Mesothelial cell of epicardium (in vitro differentiated cells): ENCODE measurements around the gene FAM181A. TPM values are rescaled to one million over a fixed set of nuclear protein-coding genes. Genes with fewer than 3 reads are reported as not detected.

Experiments used
- DNase-seq, 2 experiments: peaks; one replicate each; pipeline ENCODE4 v3.0.0; 2021; ENCODE audit warnings: low spot score in 2 of 2; ENCODE audit not compliant: unreplicated experiment in 2 of 2
- H3K27ac Mint-ChIP-seq: 2 replicates; pipeline ENCODE4 v1.8.0; 2021; ENCODE audit warnings: mixed read lengths
- H3K27me3 Mint-ChIP-seq: 2 replicates; pipeline ENCODE4 v1.8.0; 2021; ENCODE audit warnings: low read depth, mixed read lengths
- H3K36me3 Mint-ChIP-seq: 2 replicates; pipeline ENCODE4 v1.8.0; 2021; ENCODE audit warnings: mixed read lengths
- H3K4me1 Mint-ChIP-seq: 2 replicates; pipeline ENCODE4 v1.8.0; 2021; ENCODE audit warnings: mixed read lengths
- H3K4me3 Mint-ChIP-seq: 2 replicates; pipeline ENCODE4 v1.8.0; 2021; ENCODE audit warnings: mild to moderate bottlenecking, moderate library complexity, mixed read lengths
- H3K9me3 Mint-ChIP-seq: 2 replicates; pipeline ENCODE4 v1.8.0; 2021; ENCODE audit warnings: mixed read lengths
- total RNA-seq: library from RNA; stranded (reverse); gene quantifications from 3 replicates; pipeline ENCODE4 v1.2.1, GENCODE V29; 2021
- TF ChIP-seq, protein P1 (sequence below): fragments of 200-600 bp; sonication (generic); IDR thresholded peaks from one replicate; pipeline ENCODE4 v1.5.0; 2021; ENCODE audit warnings: antibody characterized with exemption; ENCODE audit not compliant: unreplicated experiment

Gene FAM181A
- total RNA-seq, 1 donor from 2014 or later, result not detected

DNA sequence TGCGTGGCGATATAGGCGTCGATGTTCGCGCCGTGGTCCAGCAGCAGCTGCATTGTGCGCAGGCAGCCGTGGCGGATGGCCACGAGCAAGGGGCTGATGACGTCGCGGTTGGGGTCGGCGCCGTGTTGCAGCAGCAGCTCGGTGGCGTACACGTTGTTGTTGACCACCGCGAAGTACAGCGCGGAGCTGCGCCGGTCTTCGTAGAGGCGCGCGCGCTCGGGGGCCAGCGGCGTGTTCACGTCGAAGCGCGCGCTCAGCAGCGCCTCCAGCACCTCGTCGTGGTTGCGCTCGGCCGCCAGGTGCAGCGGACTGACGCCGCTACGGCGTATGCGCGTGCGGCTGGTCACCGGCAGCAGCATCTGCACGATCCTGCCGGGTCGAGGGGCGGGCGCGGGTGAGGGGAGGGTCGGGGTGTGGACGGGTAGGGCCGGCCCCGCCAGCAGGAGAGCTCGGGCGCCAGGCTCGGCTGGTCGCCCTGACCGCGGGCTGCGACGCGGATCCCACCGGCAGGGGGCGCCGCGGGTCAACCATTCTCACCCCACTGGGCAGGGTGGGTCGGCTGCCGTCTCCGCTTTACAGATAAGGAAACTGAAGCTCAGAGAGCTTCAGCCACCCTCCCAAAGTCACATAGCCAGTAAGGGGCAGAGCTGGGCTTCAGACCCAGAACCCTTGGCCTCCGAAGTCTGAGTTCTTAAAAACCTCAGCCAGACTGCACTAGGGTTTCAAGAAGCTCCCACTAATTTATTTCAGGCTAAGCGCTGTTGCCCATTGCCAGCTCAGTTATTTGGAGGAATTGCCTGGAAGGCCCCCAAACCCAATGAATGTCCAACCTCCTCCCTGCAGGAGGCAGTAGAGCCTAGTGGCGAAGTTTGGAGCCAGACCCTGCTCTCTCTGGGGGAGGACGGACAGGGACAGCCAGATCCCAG lies 12.4 kb downstream of the FAM181A start:
- Mint-ChIP-seq H3K4me3 (peak overlapping the region; percentile 44), H3K36me3 (no peaks in the 10 kb centered on the region), H3K27me3 (peaks cover 54% of the 10 kb centered on the region), H3K27ac (no peak overlapping the region), H3K4me1 (no peaks in the 10 kb centered on the region), H3K9me3 (no peaks in the 10 kb centered on the region)
- TF ChIP-seq, protein P1, sequence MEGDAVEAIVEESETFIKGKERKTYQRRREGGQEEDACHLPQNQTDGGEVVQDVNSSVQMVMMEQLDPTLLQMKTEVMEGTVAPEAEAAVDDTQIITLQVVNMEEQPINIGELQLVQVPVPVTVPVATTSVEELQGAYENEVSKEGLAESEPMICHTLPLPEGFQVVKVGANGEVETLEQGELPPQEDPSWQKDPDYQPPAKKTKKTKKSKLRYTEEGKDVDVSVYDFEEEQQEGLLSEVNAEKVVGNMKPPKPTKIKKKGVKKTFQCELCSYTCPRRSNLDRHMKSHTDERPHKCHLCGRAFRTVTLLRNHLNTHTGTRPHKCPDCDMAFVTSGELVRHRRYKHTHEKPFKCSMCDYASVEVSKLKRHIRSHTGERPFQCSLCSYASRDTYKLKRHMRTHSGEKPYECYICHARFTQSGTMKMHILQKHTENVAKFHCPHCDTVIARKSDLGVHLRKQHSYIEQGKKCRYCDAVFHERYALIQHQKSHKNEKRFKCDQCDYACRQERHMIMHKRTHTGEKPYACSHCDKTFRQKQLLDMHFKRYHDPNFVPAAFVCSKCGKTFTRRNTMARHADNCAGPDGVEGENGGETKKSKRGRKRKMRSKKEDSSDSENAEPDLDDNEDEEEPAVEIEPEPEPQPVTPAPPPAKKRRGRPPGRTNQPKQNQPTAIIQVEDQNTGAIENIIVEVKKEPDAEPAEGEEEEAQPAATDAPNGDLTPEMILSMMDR, result peak; percentile 97
- DNase-seq, result peak; percentile 60 to 93

DNA sequence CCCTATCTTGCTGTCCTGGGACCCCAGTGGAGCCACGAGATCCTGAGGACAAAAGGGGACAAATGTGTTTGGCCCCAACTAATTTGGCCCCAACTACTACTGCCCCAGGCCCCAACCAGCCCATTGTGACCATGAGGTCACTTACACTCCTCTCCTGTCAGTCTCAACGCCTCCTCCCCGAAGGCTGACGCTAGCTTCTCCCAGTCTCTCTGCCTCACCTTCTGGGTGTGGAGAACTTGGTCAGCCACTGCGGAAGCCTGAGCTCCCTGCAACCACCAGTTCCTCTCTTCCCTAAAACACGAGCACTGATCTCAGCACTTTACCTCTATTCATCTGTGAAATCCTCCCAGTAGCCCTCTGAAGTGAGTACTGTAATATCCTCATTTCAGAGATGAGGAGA lies 13.3 kb downstream of the FAM181A start:
- Mint-ChIP-seq H3K9me3 (no peaks in the 10 kb centered on the region), H3K4me1 (no peaks in the 10 kb centered on the region), H3K36me3 (no peaks in the 10 kb centered on the region), H3K27me3 (peaks cover 47% of the 10 kb centered on the region), H3K4me3 (no peak overlapping the region), H3K27ac (no peak overlapping the region)
- TF ChIP-seq, protein P1, result no peak
- DNase-seq, result no peak

DNA sequence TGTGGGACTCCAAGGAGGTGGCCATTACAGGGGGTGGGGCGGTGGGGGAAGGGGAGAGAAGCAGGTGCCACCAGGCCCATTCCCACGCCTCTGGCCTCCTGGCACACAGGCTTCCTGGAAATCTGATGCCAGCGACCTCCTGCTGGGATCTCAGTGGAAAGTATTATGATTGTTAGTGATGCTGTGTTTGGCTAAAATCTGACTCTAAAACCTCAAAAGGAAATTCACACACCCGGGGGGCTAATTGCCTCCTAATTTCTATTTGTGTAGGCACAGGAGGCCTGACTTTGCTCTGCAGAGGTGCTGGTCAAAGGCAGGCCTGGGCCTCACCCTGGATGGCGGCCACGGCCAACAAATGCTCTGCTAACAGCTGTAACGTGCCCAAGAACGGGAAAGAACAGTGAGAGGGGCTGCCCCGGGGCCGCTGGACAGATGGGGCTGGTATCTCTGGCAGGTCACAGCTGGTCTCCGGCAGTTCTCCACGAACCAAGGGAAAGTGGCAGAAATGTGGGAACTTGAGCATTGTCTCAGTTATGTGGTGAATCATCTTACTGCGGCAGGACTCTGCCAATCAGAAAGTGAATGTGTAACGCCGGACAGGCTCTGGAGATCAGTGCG lies 14.3 kb downstream of the FAM181A start:
- H3K4me3 Mint-ChIP-seq, result no peak overlapping the region
- TF ChIP-seq, protein P1, result no peak
- H3K27ac Mint-ChIP-seq, result no peak overlapping the region
- no peaks in the 10 kb centered on the region for H3K9me3 Mint-ChIP-seq
- peaks cover 37% of the 10 kb centered on the region for H3K27me3 Mint-ChIP-seq
- no peak for DNase-seq
- no peaks in the 10 kb centered on the region for H3K4me1 Mint-ChIP-seq
- no peaks in the 10 kb centered on the region for H3K36me3 Mint-ChIP-seq

DNA sequence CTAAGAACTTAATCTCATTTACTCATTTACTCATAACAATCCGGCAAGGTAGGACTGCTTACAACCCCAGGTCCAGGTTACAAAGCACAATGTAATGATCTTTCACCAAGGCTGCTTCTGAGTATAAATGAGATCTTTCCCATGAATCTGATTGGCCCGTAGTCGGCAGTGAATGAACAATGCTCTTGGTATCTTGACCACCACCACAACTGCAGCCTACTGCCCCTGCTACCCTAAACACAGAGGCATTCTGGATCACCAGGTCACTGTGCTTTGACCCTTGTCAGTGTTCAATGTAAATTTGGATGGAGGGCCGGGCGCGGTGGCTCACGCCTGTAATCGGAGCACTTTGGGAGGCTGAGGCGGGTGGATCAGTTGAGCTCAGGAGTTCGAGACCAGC lies 15.9 kb downstream of the FAM181A start:
- Mint-ChIP-seq H3K27ac (no peak overlapping the region), H3K9me3 (no peaks in the 10 kb centered on the region), H3K4me3 (no peak overlapping the region), H3K4me1 (no peaks in the 10 kb centered on the region), H3K27me3 (peaks cover 22% of the 10 kb centered on the region), H3K36me3 (no peaks in the 10 kb centered on the region)
- no peak for DNase-seq
- TF ChIP-seq, protein P1, result no peak

DNA sequence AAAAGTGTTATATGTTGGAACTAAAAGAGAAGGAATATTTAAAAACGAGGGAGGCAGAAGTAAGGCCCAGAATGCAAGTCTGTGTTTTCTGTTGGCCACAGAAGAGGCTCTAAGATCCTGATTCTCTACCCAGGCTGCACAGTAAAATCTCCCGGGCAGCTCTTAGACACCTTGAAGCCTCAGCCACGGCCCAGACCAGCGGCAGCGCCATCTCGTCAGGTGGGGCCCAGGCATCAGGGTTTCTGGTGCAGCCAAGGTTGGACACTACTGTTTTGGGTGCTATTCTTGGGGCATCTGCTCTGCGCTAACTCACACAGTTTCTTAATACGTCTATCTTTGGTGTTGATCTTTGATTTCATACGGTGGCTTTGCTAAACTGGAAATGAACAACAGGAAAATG lies 16.8 kb downstream of the FAM181A start:
- TF ChIP-seq, protein P1, result no peak
- H3K27me3 Mint-ChIP-seq, result peaks cover 14% of the 10 kb centered on the region
- H3K9me3 Mint-ChIP-seq, result no peaks in the 10 kb centered on the region
- no peaks in the 10 kb centered on the region for H3K4me1 Mint-ChIP-seq
- no peaks in the 10 kb centered on the region for H3K36me3 Mint-ChIP-seq
- H3K27ac Mint-ChIP-seq, result no peak overlapping the region
- no peak overlapping the region for H3K4me3 Mint-ChIP-seq
- DNase-seq, result no peak
